Adrenal gland (tissue), 5 donors: ENCODE results near the gene KIF6.

Source experiments
- CTCF ChIP-seq, 6 experiments: fragments of 450-650 bp in 4 of 6; fragments of 200-600 bp in 2 of 6; sonication (generic) in 1 of 6; IDR thresholded peaks; 1 replicate in 5 of 6; 2 replicates in 1 of 6; pipeline versions ENCODE4 v1.5.1 to v1.8.0; 2016 to 2021; ENCODE audit warnings: antibody characterized with exemption in 6 of 6, mild to moderate bottlenecking in 2 of 6, moderate library complexity in 1 of 6
- POLR2A ChIP-seq, 2 donors: fragments of 450-650 bp; IDR thresholded peaks; one replicate each; pipeline ENCODE4 v1.6.1; 2017; ENCODE audit warnings: antibody characterized with exemption in 2 of 2, mild to moderate bottlenecking in 2 of 2, moderate library complexity in 1 of 2
- donor health status: DM: no; HTN: no; CAD: no.

DNA sequence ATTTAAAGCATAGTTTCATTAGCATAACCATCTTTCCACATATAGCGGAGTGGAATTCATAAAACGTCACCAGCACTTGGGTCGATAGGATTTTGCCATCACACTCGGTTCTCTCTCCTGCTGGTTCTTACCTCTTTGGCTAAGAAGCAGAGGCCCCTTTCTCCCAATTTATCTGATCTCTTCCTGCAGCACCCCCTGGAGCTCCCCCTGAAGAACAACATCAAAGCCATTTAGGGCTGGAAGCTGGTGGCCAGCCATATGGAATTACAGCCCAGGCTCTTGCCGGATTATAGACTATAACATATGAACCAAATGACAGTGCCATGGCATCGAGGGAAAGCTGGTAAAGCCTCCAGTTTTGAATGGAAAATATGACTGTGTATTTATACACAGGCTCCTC is 6.4 kb upstream of the KIF6 start:
- no peak for TF ChIP-seq CTCF (IDR thresholded peaks at IDR 0.05)
- TF ChIP-seq POLR2A (IDR thresholded peaks at IDR 0.05): no peak
